H9 (cell line): ENCODE measurements around the gene RCC1. TPM values are rescaled to one million over a fixed set of nuclear protein-coding genes. Genes with fewer than 3 reads are reported as not detected.

ENCODE experiments used
- DNase-seq: peaks from one replicate; pipeline ENCODE4 v3.0.0-alpha.2; 2017
- H2AFZ ChIP-seq: one replicate; pipeline ENCODE4 v1.6.1; 2013; ENCODE audit warnings: mild to moderate bottlenecking, low read length, control low read depth, moderate library complexity
- H2AK5ac ChIP-seq: 2 replicates; pipeline ENCODE4 v1.6.1; 2013; ENCODE audit warnings: low read length, control low read depth, mixed read lengths; ENCODE audit not compliant: insufficient read length
- H2BK120ac ChIP-seq: one replicate; pipeline ENCODE4 v1.6.1; 2013; ENCODE audit warnings: low read depth, mild to moderate bottlenecking, low read length, control low read depth, inconsistent platforms; ENCODE audit not compliant: poor library complexity, severe bottlenecking
- H2BK12ac ChIP-seq: 2 replicates; pipeline ENCODE4 v1.6.1; 2013; ENCODE audit warnings: low read length, control low read depth, mixed read lengths, low read depth; ENCODE audit not compliant: insufficient read length
- H2BK15ac ChIP-seq: 2 replicates; pipeline ENCODE4 v1.6.1; 2013; ENCODE audit warnings: low read depth, low read length, control low read depth
- H2BK20ac ChIP-seq: one replicate; pipeline ENCODE4 v1.6.1; 2013; ENCODE audit warnings: low read depth, mild to moderate bottlenecking, low read length, control low read depth, inconsistent platforms; ENCODE audit not compliant: poor library complexity, severe bottlenecking
- H2BK5ac ChIP-seq: 2 replicates; pipeline ENCODE4 v1.6.1; 2013; ENCODE audit warnings: low read length, control low read depth, mixed read lengths; ENCODE audit not compliant: insufficient read length
- H3K14ac ChIP-seq: 2 replicates; pipeline ENCODE4 v1.6.1; 2013; ENCODE audit warnings: low read length, control low read depth; ENCODE audit not compliant: insufficient read depth
- H3K18ac ChIP-seq: 2 replicates; pipeline ENCODE4 v1.6.1; 2013; ENCODE audit warnings: low read depth, mild to moderate bottlenecking, mixed read lengths, low read length, control low read depth; ENCODE audit not compliant: insufficient read length
- H3K23ac ChIP-seq: 2 replicates; pipeline ENCODE4 v1.6.1; 2013; ENCODE audit warnings: low read length, control low read depth, mixed read lengths, low read depth; ENCODE audit not compliant: insufficient read length
- H3K23me2 ChIP-seq: 2 replicates; pipeline ENCODE4 v1.6.1; 2013; ENCODE audit warnings: low read depth, mild to moderate bottlenecking, mixed read lengths, low read length, control low read depth; ENCODE audit not compliant: insufficient read length, poor library complexity, severe bottlenecking
- H3K27ac ChIP-seq: 2 replicates; pipeline ENCODE4 v1.5.1; 2013; ENCODE audit warnings: low read length, control low read depth, mixed read lengths, low read depth; ENCODE audit not compliant: insufficient read length
- H3K27me3 ChIP-seq: 2 replicates; pipeline ENCODE4 v1.6.1; 2013; ENCODE audit warnings: low read length, control low read depth, inconsistent platforms; ENCODE audit not compliant: insufficient read depth
- H3K4ac ChIP-seq: 2 replicates; pipeline ENCODE4 v1.6.1; 2013; ENCODE audit warnings: low read depth, mild to moderate bottlenecking, control low read depth, inconsistent platforms, low read length, moderate library complexity
- H3K4me1 ChIP-seq: 2 replicates; pipeline ENCODE4 v1.6.1; 2013; ENCODE audit warnings: low read length, control low read depth, inconsistent platforms; ENCODE audit not compliant: insufficient read depth
- H3K4me2 ChIP-seq: 2 replicates; pipeline ENCODE4 v1.6.1; 2013; ENCODE audit warnings: low read length, control low read depth, mixed read lengths; ENCODE audit not compliant: insufficient read length, insufficient read depth
- H3K56ac ChIP-seq: 2 replicates; pipeline ENCODE4 v1.6.1; 2013; ENCODE audit warnings: low read depth, mild to moderate bottlenecking, mixed read lengths, low read length, control low read depth; ENCODE audit not compliant: insufficient read length
- H3K79me1 ChIP-seq: 2 replicates; pipeline ENCODE4 v1.6.1; 2013; ENCODE audit warnings: low read depth, mild to moderate bottlenecking, moderate library complexity, low read length, control low read depth, inconsistent platforms; ENCODE audit not compliant: insufficient read depth, poor library complexity, severe bottlenecking
- H3K79me2 ChIP-seq: 2 replicates; pipeline ENCODE4 v1.6.1; 2013; ENCODE audit warnings: low read length, control low read depth, inconsistent platforms; ENCODE audit not compliant: insufficient read depth
- H3K9ac ChIP-seq: 2 replicates; pipeline ENCODE4 v1.6.1; 2013; ENCODE audit warnings: low read length, control low read depth, mixed read lengths; ENCODE audit not compliant: insufficient read length; ENCODE audit errors: extremely low read depth
- H3K9me3 ChIP-seq: one replicate; pipeline ENCODE4 v1.6.1; 2013; ENCODE audit warnings: low read depth, low read length, inconsistent platforms; ENCODE audit not compliant: control insufficient read depth
- H3T11ph ChIP-seq: one replicate; pipeline ENCODE4 v1.6.1; 2013; ENCODE audit warnings: mild to moderate bottlenecking, low read length, control low read depth, inconsistent platforms
- H4K20me1 ChIP-seq: one replicate; pipeline ENCODE4 v1.6.1; 2013; ENCODE audit not compliant: control insufficient read depth, insufficient read length, insufficient read depth
- H4K5ac ChIP-seq: 2 replicates; pipeline ENCODE4 v1.6.1; 2013; ENCODE audit warnings: low read depth, mild to moderate bottlenecking, mixed read lengths, low read length, control low read depth; ENCODE audit not compliant: insufficient read length
- H4K8ac ChIP-seq: replicated peaks from 2 replicates; pipeline ENCODE4 v1.6.1; 2013; ENCODE audit warnings: low read length, control low read depth, mixed read lengths, low read depth; ENCODE audit not compliant: insufficient read length
- H4K91ac ChIP-seq: 2 replicates; pipeline ENCODE4 v1.6.1; 2013; ENCODE audit warnings: low read depth, mild to moderate bottlenecking, moderate library complexity, mixed read lengths, low read length, control low read depth; ENCODE audit not compliant: insufficient read length
- H3K27ac Mint-ChIP-seq, 3 experiments: 2 replicates in 2 of 3; 3 replicates in 1 of 3; pipeline ENCODE4 v1.8.0; 2020 to 2021; ENCODE audit warnings: mixed read lengths in 3 of 3, mild to moderate bottlenecking in 1 of 3, moderate library complexity in 1 of 3
- H3K27me3 Mint-ChIP-seq: 2 replicates; pipeline ENCODE4 v1.8.0; 2021; ENCODE audit warnings: low read depth, mild to moderate bottlenecking, moderate library complexity, mixed read lengths
- H3K36me3 Mint-ChIP-seq, 3 experiments: 2 replicates in 2 of 3; 3 replicates in 1 of 3; pipeline ENCODE4 v1.8.0; 2020 to 2021; ENCODE audit warnings: low read depth in 3 of 3, mixed read lengths in 3 of 3; ENCODE audit not compliant: insufficient read depth in 1 of 3
- H3K4me1 Mint-ChIP-seq, 2 experiments: 2 replicates each; pipeline ENCODE4 v1.8.0; 2020; ENCODE audit warnings: mixed read lengths in 2 of 2
- H3K4me3 Mint-ChIP-seq, 2 experiments: 2 replicates in 1 of 2; 3 replicates in 1 of 2; pipeline ENCODE4 v1.8.0; 2020 to 2021; ENCODE audit warnings: mild to moderate bottlenecking in 2 of 2, mixed read lengths in 2 of 2, moderate library complexity in 1 of 2
- H3K9me3 Mint-ChIP-seq, 2 experiments: 2 replicates in 1 of 2; 3 replicates in 1 of 2; pipeline ENCODE4 v1.8.0; 2020; ENCODE audit warnings: mild to moderate bottlenecking in 2 of 2, mixed read lengths in 2 of 2, moderate library complexity in 1 of 2
- WGBS: extraction: QIAGEN DNeasy Blood & Tissue Kit; methylation state at CpG from one replicate; pipeline ENCODE4 v1.1.7; 2013; ENCODE audit warnings: missing lambda C conversion rate, low lambda C conversion rate, mixed read lengths; ENCODE audit not compliant: insufficient read length; ENCODE audit errors: extremely low coverage; 5-methylcytosine and 5-hydroxymethylcytosine counted together
- total RNA-seq: library from RNA; stranded (reverse); gene quantifications from 2 replicates; pipeline ENCODE4 v1.2.1, GENCODE V29; 2021
- TF ChIP-seq, protein P1 (sequence below): fragments of 200-600 bp; sonication (generic); conservative IDR thresholded peaks from 3 replicates; pipeline ENCODE4 v1.8.0; 2021; ENCODE audit warnings: antibody characterized with exemption, mild to moderate bottlenecking

The RCC1 gene
- total RNA-seq, 1 experiment from 2014 or later = 93.6 TPM

DNA sequence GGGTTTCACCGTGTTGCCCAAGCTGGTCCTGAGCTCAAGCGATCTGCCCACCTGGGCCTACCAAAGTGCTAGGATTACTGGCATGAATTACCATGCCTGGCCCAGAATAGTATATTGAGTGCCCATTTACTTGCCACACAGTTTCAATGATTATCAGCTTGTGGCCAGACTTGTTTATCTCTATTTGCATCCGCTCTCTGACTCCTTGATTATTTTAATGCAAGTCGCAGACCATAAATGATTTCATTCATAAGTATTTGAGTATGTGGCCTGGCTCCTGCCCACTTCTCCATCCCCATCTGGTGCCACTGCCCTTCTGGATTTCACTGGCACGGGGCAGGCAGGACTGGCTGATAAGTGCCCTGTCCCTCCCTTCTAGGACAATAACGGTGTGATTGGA, 28.8 kb downstream of the RCC1 start:
- no peak overlapping the region for H2BK5ac ChIP-seq
- no CpG with 5 or more reads among the region's 6 CpGs for WGBS

More for the DNA sequence above, 28.8 kb downstream of the RCC1 start:
- DNase-seq = no peak
- Histone ChIP-seq H3K4me2 (no peak overlapping the region), H4K8ac (no peak overlapping the region), H3K79me1 (peaks cover 2% of the 10 kb centered on the region), H4K91ac (no peak overlapping the region), H3K79me2 (no peaks in the 10 kb centered on the region), H4K5ac (no peak overlapping the region), H3K9me3 (no peaks in the 10 kb centered on the region), H2BK20ac (no peak overlapping the region), H4K20me1 (no peaks in the 10 kb centered on the region), H3K23ac (no peak overlapping the region), H3K18ac (no peak overlapping the region), H2BK12ac (no peak overlapping the region), H3T11ph (no peak overlapping the region), H2AFZ (no peak overlapping the region), H3K27me3 (no peaks in the 10 kb centered on the region), H3K14ac (no peak overlapping the region), H3K56ac (no peak overlapping the region), H2AK5ac (no peak overlapping the region), H2BK120ac (no peak overlapping the region), H3K4ac (no peak overlapping the region), H3K23me2 (no peaks in the 10 kb centered on the region), H3K9ac (no peak overlapping the region), H3K27ac (no peak overlapping the region), H2BK15ac (no peak overlapping the region), H3K4me1 (no peaks in the 10 kb centered on the region)
- Mint-ChIP-seq H3K36me3 (peaks cover 52 to 77% (median 66%) of the 10 kb centered on the region in 3 experiments), H3K27ac (no peak overlapping the region; a peak in 1 of 7 replicates), H3K27me3 (no peaks in the 10 kb centered on the region; the same call in 1 of the 2 replicates), H3K4me1 (no peaks in the 10 kb centered on the region), H3K4me3 (no peak overlapping the region), H3K9me3 (no peaks in the 10 kb centered on the region)
- TF ChIP-seq, protein P1, sequence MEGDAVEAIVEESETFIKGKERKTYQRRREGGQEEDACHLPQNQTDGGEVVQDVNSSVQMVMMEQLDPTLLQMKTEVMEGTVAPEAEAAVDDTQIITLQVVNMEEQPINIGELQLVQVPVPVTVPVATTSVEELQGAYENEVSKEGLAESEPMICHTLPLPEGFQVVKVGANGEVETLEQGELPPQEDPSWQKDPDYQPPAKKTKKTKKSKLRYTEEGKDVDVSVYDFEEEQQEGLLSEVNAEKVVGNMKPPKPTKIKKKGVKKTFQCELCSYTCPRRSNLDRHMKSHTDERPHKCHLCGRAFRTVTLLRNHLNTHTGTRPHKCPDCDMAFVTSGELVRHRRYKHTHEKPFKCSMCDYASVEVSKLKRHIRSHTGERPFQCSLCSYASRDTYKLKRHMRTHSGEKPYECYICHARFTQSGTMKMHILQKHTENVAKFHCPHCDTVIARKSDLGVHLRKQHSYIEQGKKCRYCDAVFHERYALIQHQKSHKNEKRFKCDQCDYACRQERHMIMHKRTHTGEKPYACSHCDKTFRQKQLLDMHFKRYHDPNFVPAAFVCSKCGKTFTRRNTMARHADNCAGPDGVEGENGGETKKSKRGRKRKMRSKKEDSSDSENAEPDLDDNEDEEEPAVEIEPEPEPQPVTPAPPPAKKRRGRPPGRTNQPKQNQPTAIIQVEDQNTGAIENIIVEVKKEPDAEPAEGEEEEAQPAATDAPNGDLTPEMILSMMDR = no peak
